ENCODE results near the gene MAFG.

GRCh38 chr17:81966343-81967243 lies 39.1 kb upstream of the MAFG start:
- TF ChIP-seq CTCF (conservative IDR thresholded peaks at IDR 0.05 in 1 of 2, IDR thresholded peaks at IDR 0.05 in 1 of 2; ENCODE audit: extremely low read depth in 1 of 2, insufficient read depth in 1 of 2, low read depth in 1 of 2, low read length in 2 of 2): no peak
- TF ChIP-seq EZH2 (IDR thresholded peaks at IDR 0.05; ENCODE audit: borderline replicate concordance, low read length): no peak
